Right lobe of liver (tissue), 4 donors: ENCODE data around the gene TMEM132D.

Experiments used
- POLR2A ChIP-seq: fragments of 450-650 bp; IDR thresholded peaks from one replicate; pipeline ENCODE4 v1.6.1; 2017; ENCODE audit warnings: antibody characterized with exemption, mild to moderate bottlenecking
- TF ChIP-seq, protein P1 (sequence below), 4 donors: fragments of 200-600 bp in 3 of 4; fragments of 450-650 bp in 1 of 4; IDR thresholded peaks; one replicate each; pipeline versions ENCODE4 v1.5.1 to v1.8.0; 2016 to 2022; ENCODE audit warnings: antibody characterized with exemption in 4 of 4, mild to moderate bottlenecking in 2 of 4
- donor health status: DM: no; HTN: no; CAD: no.
- donor health status: DM: no; HTN: no; CAD: no.
- donor health status: DM: no; HTN: yes; CAD: no.

DNA sequence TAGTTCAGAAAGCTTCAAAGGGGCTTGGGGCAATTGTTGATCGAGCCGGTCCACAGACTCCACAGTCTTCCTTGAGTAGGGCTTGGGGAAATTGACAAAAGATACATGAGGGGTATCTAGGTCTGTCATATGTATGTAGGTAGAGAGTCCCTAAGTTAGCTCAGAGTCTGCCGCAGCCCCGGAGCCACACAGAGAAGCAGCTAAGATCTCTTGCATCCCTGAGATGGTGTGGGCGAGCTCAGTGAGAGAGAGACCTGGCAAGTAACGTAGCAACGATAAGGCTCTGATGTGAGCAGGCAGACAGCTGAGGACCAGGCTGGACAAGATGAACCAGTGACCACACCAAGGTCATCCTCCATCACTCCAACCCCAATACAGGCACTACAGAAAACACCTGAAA is 297.6 kb downstream of the TMEM132D start:
- TF ChIP-seq, protein P1, sequence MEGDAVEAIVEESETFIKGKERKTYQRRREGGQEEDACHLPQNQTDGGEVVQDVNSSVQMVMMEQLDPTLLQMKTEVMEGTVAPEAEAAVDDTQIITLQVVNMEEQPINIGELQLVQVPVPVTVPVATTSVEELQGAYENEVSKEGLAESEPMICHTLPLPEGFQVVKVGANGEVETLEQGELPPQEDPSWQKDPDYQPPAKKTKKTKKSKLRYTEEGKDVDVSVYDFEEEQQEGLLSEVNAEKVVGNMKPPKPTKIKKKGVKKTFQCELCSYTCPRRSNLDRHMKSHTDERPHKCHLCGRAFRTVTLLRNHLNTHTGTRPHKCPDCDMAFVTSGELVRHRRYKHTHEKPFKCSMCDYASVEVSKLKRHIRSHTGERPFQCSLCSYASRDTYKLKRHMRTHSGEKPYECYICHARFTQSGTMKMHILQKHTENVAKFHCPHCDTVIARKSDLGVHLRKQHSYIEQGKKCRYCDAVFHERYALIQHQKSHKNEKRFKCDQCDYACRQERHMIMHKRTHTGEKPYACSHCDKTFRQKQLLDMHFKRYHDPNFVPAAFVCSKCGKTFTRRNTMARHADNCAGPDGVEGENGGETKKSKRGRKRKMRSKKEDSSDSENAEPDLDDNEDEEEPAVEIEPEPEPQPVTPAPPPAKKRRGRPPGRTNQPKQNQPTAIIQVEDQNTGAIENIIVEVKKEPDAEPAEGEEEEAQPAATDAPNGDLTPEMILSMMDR (IDR thresholded peaks at IDR 0.05), result no peak
- no peak for TF ChIP-seq POLR2A
